Inflammatory macrophage treated with lipopolysaccharide for 1 hour (primary cell): ENCODE results near the gene AREG.

ENCODE experiments used
- DNase-seq, 2 donors: peaks; one replicate each; pipeline ENCODE4 v3.0.0-alpha.2; 2020 to 2022

The AREG gene

DNA sequence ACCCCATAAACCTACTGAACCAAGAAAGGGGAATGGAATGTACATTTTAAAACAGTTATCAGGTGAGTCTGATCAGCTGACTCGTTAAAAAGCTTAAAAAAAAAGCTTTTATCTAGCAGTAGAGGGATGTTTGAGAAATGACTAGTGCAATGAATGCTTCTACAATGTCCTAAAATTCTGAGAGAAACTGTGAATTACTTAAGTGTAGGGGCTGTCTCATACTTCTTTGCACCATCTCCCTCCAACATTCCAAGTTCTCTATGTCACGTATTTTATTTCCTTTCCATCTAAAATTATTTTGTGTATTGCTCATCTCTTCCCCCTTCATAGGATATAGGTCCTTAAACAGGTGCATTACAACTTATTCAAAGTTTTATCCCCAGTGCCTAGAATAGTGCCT is 11.9 kb upstream of the AREG start:
- no peak for DNase-seq

DNA sequence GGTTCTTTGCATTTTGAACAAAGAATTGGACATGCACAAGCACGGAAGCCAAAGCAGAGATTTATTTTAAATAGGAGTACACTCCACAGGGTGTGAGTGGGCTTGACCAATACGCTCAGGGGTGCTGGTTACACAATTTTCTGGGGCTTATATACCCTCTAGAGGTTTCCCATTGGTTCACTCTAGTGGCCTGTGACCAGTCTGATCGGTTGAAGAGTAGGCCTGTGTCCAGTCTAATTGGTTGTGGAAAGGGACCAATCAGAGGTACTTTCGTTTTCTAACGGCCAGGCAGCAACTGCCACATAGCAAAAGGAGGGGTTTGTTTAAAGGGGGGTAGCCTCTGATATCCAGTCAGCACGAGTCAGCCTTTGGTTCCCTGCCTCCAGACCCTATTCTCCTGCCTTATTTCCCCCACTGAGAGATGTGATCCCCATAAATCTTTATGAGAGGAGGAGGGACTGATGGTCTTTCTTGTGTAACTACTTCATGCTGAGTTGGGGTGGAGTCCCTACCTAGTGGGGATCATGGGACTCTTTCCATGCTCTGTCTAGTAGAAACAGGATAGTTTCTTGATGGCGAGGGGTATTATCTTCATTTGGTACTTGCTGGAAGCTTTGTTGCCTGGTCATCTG is 11.3 kb upstream of the AREG start:
- no peak for DNase-seq

GRCh38 chr4:74435296-74435695 is 9.6 kb upstream of the AREG start:
- DNase-seq, result no peak

DNA sequence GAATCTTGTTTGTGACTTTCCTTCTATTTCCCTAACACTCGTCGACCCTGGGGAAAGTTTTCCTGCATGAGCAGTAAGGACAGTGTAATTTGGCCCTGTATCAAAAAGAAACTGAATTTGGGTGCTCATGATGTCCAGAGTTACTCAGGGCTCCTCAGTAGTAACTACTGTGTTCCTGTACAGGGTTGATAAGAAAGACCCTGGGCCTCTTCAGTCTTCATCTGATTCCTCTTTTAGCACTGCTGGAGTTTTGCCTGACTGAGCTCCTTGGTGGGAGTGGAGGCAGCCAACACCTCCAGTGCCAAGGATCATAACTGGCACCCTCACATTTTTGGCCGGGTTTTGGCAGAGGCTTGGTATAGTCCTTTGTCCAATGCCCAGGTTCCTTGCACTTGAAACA is 7.1 kb upstream of the AREG start:
- DNase-seq, result no peak

DNA sequence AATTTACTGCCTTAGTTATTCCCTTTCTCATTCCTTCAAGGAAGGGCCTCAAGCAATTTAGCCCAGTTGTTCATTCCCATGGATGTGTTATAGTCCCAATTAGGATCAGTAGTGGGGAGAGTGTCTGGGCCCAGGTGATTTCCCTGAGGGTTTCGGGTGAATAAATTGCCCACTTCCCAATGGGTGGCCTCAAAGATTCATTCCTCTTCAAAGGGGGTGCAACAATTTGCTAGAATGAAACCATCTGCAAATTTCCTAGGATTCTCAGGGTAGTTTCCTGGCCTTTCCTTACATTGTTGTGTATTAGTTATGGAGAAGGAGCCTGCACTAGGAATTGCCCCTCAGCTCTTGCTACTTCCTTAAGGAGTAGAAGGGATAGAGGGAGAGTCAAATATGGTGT is 6.3 kb upstream of the AREG start:
- no peak for DNase-seq

GRCh38 chr4:74439952-74440351 is 5.0 kb upstream of the AREG start:
- DNase-seq, result no peak

- no peak for DNase-seq
Observed at GRCh38 chr4:74440356-74440755, 4.6 kb upstream of the AREG start.

DNA sequence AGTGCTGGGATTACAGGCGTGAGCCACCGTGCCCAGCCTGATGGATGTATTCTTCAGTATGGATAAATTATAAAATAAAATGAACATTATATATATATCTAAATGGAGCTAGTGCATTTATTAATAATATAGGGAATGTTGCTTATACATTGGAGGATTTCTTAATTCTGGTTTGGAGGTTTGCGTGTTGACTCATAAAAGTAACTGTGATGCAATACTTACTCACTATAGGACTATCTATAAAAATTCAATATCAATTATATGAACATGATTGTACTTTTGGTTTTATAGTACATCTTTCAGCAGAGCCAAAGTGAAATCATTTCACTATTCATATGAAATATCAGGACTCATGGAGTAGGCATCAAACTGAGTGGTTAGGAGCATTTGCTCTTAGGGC is 3.2 kb upstream of the AREG start:
- no peak for DNase-seq

DNA sequence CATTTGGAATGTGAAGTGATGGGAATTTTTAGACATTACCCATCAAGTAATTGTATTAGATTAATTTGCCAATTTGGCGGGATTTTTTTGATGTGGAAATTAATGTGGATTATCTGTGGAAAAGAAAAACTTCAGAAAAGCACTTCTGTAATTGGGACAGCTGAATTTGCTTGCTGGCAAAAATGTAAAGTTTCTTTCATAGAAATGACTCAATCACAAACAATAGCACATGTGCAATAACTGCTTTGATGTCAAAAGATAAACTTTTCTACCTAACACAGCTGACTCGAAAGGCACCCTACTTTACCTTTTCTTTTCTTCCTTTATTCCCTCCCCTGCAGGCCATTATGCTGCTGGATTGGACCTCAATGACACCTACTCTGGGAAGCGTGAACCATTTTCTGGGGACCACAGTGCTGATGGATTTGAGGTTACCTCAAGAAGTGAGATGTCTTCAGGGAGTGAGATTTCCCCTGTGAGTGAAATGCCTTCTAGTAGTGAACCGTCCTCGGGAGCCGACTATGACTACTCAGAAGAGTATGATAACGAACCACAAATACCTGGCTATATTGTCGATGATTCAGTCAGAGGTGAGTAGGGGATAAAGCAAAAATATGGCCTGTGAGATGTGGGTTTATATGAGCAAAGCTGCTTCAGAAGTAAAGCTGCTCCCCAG is 1.4 kb downstream of the AREG start:
- DNase-seq, result no peak

DNA sequence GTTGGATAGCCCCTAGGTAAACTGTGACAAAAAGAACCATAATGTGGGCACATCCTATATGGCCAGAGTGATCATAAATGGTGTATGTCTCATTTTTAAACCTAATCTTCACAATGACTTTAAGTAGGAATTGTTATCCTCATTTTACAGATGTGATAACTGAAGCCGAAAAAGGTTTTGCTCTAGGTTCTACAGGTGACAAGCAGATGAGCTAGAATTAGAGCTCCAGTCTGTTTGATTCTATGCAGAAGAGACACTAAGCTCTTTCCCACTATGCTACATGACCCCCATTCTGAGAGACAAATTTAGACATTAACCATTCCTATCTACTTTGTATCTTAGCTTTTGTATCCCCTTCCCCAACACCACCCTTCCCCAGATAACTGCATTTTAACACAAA is 2.0 kb downstream of the AREG start:
- DNase-seq, result no peak

GRCh38 chr4:74447636-74448233 is 2.8 kb downstream of the AREG start:
- no peak for DNase-seq

DNA sequence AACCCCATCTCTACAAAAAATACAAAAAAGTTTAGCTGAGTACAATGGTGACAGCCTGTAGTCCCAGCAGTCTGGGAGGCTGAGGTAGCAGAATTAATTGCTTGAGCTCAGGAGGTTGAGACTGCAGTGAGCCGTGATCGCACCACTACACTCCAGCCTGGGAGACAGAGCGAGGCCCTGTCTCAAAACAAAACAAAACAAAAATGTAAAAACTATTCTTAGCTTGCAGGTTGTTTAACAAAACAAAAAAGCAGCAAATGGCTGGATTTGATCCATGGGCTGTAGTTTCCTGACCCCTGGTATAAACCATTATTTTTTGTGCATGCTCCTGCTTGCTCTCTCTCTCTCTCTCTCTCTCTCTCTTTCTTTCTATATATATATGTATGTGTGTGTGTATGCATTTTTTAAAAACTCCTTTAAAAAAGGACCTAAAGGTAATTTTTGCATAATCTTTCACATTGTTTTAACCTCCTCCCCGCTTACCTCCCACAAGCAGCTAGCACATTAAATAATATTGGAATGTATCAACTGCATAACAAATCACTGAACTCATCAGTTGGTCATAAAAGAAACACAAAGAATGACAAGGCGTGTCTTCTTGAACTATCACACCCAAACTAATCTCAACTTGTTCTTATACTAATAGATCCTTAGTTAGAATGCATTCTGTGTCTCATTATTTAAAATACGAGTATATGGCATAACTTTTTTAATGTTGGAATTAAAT is 4.8 kb downstream of the AREG start:
- DNase-seq, result no peak

GRCh38 chr4:74450298-74450683 is 5.4 kb downstream of the AREG start:
- DNase-seq, result no peak

- peak; percentile 74 to 85 for DNase-seq
Observed at GRCh38 chr4:74451214-74451661, 6.3 kb downstream of the AREG start.

GRCh38 chr4:74453037-74453635 is 8.2 kb downstream of the AREG start:
- no peak for DNase-seq

GRCh38 chr4:74453829-74454742 is 9.2 kb downstream of the AREG start:
- DNase-seq, result no peak

DNA sequence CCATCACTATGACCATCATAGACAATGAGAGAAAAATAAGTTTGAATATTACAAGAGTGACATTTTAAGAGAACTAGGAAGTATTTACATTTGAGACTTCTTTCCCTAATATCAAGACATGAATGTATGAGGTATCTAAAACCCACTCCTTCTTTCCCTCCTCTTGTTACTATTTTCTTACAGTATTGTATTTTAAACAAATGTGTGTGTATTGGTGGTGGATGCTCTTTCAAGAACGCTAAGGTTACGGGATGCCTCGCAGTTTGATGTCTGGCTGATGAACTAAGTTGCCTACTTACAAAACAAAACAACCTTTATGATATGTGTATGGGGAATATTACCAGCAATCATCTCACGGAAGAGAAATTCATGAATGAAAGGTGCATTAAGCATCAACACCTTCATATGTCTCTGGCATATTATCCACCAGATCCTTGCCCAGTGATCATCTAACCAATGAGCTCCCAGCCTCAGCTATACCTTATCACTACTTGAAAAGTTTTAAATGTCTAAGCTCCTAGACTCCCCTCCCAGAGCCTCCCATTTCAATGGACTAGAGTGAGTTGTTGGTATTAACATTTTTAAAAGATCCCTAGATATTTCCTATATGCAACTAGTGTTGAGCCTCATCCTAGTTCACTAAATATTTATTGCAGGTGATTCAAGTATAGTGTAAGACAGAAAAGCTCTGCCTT is 10.6 kb downstream of the AREG start:
- DNase-seq, result no peak

- DNase-seq, result no peak
Observed at GRCh38 chr4:74456056-74456744, 11.3 kb downstream of the AREG start.

DNA sequence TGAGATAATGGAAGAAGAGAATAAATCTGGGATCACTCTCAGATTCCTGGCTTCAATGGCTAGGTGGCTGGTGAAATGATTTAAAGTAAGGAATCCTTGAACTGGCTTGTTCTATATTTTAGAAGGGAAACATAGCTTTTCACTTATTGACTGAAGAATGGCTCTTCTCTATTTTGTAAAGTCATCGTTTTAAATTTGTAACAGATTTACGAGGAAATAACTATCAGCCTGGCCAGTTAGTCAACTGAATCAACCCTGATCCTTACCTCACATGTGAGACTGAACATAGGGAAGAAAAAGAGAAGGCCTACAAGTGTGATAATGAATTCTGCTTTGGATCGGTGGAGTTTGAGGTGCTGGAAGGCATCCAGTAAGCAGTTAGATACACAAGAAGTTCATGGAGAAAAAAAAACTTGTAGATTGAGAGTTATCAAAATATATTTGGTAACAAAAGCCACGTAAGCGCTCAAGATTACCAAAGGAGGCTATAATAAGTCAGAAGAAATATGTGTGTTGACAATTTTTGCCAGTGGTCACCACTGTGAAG is 12.0 kb downstream of the AREG start:
- DNase-seq, result no peak

DNA sequence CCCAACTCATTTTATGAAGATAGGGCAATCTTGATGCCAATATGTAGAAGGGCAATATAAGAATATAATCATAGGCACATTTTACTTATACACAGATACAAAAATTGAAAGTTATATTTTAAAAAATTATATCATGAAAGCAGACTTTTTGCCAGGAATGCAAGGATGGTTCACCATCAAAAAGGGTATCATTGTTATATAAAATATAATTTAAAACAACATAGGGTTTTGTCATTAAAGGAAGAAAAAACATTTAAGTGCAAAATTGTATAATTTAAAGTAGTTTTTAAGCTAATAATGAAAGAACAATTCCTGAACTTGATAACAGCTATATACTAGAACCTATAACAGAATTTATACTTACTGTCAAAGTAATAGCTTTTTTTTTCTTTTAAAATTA is 15.9 kb downstream of the AREG start:
- no peak for DNase-seq

- DNase-seq, result no peak
Observed at GRCh38 chr4:74463123-74463522, 18.2 kb downstream of the AREG start.
